ENCODE data around the gene LMO7.
A peak's percentile ranks its signal among the peaks of the same experiment; 100 is the strongest.
"Not testable (repeated sequence)": the region's sequence is repeated elsewhere in the genome, so short reads cannot be mapped to it uniquely, and the experiment has no call there.

Gene LMO7

DNA sequence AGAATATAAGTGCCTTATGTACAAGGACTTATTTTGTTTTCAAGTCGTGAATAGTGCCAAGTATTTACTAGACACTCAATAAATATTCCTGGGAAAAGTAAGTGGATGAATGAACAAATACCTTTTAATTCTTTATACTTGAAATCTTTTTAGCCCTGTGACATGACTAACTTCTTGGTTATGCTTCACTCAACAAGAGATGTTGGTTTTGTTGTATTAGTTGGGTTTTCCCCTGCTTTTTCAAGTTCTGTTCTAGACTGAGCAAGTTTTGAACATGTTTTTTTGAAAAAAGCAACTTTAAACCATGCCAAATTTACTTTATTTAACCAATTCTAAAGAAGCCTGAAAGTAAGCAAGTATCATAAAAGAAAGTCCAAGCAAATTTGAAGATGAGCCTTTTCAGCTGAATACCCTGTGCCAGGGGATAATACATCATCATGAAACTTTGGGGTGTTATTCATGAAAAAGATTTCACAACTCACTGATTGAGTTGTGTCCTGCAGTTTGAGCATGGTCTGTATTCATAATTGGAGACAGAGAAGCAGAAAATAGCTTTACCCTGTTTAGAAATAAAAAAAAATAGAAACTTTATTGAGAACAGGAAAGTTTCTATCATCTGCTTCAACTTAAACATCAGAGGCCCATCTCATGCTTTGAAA lies 11.1 kb downstream of the LMO7 start:
- no peak for DNase-seq (ENCODE audit: low spot score)

DNA sequence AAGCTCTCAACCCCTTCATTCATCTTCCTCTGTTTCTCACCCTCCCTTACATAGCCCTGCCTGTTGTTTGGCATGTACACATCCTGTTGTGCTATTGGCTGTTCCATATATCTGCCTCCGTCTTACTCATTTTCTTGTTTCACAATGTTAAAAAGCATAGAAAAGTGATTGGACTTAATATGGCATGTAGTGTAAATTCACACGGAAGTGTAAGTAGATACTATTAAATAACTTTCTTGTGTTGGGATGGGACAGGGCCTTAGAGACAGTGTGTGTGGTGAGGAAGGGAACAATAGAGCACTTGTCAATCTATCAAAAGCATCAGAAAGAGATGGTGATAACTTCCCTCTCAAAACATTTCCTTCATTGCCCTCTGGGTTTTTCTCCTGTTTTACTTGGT lies 12.3 kb downstream of the LMO7 start:
- DNase-seq (ENCODE audit: low spot score) = no peak

DNA sequence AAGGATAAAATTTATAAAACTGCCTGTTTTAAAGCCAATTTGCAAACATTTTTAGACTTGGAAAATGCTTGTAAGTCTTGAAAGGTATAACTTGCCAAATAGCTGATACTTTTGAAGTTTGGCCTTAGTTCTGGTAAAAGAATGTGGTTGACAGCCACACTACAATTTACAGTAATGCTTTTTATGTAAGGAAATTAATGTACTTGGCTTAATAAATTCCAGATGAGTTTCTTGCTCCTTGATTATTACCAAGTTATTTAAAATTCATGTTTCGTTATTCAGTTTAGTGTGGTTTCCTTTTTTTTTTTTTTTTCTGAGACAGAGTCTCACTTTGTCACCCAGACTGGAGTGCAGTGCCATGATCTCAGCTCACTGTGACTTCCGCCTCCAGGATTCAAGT lies 14.9 kb downstream of the LMO7 start:
- no peak for DNase-seq (ENCODE audit: low spot score)

DNA sequence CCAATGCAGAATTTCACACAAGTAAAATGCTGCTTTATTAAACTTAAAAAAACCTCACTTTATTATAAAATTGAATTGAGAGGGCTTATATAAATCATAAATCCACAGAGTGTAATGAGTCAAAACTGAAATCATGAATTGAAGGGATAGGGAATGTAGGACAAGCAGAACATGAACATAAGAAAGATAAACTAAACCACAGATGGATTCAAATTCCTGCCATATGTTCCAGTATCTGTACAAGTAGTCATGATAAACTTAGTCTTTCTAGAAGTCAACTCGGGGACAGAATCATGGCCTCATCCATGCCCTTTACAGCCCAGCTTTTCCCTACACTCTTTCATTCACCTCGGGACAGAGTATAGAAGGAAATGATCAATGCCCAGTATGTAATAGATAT lies 16.6 kb downstream of the LMO7 start:
- no peak for DNase-seq (ENCODE audit: low spot score)

DNA sequence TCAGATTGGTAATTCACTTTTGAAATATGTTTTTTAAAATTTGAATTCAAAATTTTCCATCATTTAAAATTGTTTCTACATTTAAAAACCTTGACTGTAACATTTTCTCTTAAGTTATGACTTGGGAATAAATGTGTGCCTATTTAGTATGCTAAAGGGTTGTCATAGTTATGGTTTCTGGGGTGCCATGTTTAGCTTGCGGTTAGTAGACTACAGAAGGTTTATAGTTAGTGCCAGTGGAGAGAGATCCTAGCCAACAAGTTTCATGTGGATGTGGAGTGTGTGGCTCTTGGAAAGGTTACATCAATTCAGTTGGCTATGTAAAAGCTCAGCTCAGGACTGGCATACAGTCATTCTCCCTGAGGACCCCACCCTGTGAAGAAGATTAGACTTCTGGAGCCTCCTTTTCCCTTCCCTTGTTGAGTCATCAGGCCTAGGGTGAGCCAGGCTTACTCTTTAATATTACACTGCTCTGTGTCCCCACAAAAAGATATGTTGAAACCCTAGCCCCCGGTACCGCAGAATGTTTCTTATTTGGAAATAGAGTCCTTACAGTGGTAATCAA lies 20.4 kb downstream of the LMO7 start:
- DNase-seq (ENCODE audit: low spot score) = no peak

DNA sequence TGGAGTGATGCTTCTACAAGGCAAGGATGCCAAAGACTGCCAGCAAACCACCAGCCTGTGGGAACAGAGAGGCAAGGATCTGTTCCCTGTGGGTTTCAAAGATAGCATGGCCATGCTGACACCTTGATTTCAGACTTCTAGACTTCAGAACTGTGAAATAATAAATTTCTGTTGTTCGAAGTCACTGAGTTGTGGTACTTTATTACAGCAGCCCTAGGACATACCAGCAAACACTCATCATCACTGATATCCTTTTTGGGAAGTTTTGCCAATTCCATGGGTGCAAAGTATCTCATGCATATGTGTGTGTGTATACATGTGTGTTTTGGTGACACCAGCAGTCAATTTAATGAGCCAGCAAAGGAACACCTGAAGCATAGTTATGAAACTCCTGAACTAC lies 21.0 kb downstream of the LMO7 start:
- DNase-seq (ENCODE audit: low spot score) = no peak

DNA sequence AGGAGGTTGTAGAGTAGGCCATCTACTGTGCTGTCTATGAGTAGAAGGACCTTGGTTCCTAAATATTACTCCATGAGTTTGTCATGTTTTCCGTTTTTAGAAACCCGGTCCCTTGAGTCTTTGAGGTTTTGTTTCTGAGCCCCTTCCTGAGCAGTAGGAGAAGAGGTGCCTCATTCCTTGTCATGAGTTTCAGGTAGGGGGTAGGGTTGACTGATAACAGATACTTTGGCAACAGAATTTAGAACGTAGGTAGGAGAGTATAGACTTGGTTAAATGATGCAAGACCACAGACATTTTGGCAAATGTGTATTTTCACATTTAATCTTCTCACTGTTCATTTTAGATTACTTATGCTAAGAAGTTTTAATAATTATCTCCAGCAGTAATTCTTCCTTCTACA lies 24.6 kb downstream of the LMO7 start:
- DNase-seq (ENCODE audit: low spot score) = no peak

DNA sequence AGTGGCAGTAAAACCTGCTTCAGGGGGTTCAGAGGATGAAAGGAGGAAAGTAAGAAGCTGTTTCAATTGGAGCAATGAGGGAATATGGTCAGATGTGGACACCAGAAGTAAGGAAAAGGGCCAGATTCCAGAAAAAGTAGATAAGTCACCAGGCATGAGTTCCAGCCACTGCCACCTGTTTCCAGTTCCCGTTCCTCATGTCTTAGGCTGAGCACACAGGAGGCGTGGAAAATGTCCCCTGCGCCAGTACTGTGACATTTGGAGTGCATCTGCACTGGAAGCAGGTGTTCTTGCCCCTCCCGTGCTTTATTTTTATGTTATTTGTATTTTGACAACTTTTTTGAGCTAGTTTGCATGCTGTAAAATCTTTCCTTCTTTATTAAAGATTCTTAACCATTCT lies 25.3 kb downstream of the LMO7 start:
- no peak for DNase-seq (ENCODE audit: low spot score)

DNA sequence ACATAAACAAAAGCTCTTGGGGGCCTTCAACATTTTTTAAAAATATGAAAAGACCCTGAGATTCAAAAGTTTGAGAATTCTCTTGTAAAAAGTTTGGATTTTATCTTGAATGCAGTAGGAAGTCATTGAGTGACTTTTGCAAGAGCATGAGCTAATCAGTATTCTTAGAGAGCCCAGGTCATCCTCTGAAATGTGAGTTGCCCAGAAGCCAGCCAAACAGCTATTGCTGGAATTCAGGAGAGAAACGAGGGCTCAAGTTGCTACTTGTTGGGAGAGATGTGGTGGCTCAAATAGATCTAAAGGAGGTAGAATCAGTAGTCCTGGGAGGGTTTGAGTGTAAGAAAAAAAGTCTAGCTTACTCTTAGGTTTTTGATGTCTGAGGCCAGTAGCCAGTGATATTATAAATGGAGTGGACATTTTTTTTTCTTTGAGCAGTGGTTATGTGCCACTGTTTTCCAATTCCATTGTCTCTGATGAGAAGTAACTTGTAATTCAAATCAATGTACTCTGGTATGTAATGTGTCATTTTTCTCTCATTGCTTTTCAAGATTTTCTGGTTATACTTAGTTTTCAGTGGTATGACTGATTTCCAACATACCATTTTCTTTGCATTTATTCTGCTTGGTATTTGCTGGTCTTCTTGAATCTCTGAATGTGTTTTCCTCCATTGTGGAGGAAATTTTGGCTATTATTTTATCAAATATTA lies 30.7 kb downstream of the LMO7 start:
- DNase-seq (ENCODE audit: low spot score) = no peak

DNA sequence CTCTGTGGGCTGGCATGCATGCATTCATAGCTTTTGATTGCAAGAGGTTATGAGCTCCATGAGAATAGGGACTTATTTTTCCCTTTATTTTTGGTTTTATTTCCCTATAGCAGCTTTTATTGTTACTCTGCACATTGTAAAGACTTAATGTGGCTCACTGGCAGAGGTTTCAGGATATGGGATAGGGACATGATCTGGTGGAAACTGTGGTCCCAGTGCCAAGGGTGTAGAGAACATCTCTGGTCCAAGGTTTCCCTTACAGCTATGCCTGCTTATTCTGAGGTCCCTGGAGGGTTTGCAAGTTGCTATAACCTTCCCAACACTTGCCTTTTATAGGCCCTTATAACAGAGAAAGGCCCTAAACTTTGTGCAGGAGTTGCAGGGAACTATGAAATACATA lies 33.6 kb downstream of the LMO7 start:
- no peak for DNase-seq (ENCODE audit: low spot score)

DNA sequence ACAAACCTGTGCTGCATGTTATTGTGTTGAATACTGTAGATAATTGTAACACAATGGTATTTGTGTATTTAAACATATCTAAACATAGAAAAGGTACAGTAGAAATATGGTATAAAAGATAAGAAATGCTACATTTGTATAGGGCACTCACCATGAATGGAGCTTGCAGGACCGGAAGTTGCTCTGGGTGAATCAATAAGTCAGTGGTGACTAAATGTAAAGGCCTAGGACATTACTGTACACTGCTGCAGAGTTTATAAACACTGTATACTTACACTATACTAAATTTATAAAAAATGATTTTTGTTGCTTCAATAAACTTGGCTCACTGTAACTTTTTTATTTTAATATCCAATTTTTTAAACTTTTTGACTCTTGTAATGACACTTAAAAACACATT lies 34.4 kb downstream of the LMO7 start:
- no peak for DNase-seq (ENCODE audit: low spot score)

DNA sequence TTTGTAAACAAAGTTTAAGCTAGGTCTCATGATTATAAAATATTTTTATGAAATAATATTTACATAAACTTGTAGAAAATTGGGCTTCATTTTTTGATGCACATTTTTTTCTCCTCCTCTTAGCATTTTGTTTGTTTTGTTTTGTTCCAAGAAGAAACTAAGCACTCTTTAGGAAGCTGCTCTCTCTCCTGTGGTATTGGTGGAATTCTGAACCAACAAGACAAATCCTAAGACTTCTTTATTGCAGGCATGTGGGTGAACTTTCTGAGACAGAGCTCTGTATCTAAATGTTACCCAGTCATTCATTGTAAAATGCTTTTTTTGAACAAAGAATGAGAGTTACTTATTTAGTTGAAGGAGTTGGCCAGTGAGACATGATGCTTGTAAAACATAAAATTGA lies 39.3 kb downstream of the LMO7 start:
- no peak for DNase-seq (ENCODE audit: low spot score)

DNA sequence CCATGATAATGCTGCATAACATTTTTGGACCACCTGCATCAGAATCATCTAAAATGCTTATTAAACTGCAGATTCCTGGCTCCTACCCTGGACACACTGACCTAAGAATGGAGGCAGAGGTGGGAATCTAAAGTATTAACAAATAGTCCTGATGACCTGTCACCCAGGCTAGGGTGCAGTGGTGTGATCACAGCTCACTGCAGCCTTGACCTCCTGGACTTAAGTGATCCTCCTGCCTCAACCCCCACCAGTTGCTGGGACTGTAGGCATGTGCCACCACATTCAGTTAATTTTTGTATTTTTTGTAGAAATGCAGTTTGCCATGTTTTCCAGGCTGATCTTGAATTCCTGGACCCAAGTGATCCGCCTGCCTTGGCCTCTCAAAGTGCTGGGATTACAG lies 43.3 kb downstream of the LMO7 start:
- no peak for DNase-seq (ENCODE audit: low spot score)

DNA sequence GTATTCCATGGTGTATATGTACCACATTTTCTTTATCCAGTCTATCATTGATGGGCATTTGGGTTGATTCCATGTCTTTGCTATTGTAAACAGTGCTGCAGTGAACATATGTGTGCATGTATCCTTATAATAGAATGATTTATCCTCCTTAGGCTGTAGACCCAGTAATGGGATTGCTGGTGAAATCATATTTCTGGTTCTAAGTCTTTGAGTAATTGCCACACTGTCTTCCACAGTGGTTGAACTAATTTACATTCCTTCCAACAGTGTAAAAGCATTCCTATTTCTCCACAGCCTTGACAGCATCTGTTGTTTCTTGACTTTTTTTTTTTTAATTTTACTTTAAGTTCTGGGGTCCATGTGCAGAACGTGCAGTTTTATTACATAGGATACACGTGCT lies 44.1 kb downstream of the LMO7 start:
- DNase-seq (ENCODE audit: low spot score) = not testable (repeated sequence)

DNA sequence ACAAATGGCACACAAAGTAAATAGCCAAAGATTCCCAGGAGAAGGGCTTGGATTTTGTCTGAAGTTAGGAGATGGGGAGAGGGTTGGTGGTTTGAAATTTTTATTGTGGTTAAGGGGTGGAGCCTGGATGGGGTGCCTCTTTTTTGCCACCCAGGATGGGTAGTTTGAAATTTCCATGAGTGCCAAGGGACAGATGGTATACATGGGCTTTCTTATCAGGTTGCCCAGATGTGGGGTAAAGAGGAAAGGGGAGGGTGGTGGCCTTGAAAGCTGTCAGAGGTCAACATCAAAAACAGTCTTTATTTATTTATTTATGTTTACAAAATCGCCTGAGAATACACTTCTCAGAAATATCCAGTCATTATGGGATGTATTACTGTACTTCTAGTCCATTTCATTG lies 46.2 kb downstream of the LMO7 start:
- DNase-seq (ENCODE audit: low spot score) = no peak

DNA sequence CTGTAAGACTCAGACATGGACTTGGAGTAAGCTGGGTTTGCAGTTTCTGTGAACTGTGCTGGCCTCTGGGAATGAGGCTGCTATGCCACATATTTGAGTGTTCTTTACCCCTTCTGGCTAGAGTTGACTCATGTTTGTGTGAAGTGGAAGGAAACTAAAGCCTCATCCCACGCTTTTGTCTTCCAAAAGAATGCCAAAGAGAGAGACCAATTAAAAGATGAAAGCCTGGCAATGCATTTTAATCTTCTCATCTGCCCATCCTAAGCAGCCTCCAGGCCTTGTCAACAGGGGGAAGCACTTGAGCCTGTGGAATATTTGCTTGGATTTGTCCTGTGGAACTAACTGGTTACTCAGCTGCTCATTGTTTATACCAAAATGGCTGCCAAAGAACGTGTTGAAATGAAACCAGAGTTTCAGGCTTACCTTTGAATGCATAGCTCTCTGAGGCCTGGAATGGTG lies 49.1 kb downstream of the LMO7 start:
- DNase-seq (ENCODE audit: low spot score) = no peak

DNA sequence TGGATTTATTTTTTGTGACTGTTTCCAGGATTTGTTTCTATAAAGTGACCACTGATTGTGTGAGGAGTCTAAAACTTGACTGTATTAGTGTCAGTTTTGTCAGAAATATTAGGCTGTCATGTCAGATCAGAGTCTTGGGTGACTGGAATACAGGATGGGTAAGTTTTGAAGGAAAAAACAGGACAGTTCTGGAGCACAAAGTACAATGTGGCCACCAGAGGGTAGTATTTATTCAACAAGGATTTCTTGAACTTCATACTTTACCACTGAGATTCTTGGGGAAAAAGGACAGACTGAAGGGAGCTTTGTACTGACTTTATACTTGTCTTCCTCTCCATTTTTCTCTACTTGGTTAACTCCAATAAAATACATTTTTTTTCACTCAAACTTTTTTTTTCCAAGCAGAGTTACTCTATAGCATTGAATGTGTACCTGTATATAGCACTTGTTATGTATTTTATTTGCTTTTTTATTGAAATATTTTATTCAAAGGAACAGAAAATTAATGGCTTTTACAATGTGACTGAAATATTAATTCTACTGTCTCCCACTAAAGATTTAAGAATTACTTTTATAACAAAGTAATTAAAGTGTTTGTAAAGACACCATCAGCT lies 51.1 kb downstream of the LMO7 start:
- DNase-seq (ENCODE audit: low spot score) = peak; percentile 34

DNA sequence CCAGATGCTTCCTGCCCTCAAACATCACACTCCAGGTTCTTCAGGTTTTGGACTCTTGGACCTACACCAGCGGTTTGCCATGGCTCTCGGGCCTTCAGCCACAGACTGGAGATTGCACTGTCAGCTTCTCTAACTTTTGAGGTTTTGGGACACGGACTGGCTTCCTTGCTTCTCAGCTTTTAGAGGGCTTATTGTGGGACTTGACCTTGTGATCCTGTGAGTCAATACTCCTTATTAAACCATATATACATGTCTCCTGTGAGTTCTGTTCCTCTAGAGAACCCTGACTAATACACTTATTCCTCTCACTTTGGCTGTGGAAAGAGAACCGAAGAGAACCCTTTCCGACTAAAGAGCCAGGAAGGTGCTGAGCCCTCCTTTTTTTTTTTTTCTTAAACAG lies 53.6 kb downstream of the LMO7 start:
- no peak for DNase-seq (ENCODE audit: low spot score)

DNA sequence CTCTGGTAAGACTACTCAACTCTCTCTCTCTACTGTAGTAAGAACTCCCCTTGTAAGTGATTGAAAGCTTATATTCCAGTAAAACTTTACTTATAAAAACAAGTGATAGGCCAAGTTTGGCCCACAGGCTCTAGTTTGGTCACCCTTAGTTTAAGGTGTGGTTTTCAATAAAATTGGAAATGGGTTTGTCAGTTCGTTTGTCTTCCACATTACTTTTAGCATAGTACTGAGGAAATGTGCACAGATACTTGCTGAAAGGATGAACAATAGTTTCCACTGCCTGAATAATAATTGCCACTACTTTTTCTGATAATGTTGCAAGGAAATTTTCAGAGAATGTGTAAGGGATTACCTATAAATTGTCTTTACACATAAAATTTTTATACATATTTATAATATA lies 54.5 kb downstream of the LMO7 start:
- DNase-seq (ENCODE audit: low spot score) = no peak

DNA sequence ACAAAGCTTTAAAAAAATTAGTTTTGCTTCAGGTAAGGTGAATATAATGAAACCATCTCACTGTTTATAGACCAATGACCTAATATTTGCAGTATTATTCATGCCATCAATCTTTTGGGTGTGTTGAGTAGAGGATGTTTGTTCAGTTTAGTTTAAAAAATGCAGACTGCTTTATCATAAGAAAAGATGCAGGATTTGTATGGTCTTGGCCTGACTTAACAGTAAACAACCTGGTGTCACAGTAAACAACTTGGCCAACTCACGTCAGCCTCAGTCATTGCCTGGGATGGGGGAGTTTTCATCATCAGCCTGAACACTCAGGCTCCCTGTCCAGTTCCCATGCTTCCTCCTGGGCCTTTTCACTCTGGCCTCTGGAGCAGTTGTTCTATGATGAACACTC lies 55.1 kb downstream of the LMO7 start:
- no peak for DNase-seq (ENCODE audit: low spot score)

DNA sequence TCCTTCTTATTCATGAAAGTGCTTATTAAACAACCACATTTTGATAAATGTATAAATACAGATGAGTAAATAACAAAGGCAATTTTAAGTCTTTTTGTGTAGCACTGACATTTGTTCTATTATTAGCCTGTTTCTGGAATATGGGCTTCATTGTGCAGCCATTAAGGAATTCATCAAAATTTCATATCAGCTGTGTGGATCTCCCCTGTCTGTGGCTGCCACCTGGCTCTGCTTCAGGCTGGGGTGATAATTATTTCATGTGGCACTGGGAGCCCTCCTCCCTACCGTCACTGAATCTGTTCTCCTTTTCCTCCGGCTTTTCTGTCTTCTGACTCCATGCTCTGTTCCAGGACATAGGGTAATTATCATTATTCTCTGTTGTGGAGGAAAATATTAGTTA lies 57.1 kb downstream of the LMO7 start:
- DNase-seq (ENCODE audit: low spot score) = no peak

DNA sequence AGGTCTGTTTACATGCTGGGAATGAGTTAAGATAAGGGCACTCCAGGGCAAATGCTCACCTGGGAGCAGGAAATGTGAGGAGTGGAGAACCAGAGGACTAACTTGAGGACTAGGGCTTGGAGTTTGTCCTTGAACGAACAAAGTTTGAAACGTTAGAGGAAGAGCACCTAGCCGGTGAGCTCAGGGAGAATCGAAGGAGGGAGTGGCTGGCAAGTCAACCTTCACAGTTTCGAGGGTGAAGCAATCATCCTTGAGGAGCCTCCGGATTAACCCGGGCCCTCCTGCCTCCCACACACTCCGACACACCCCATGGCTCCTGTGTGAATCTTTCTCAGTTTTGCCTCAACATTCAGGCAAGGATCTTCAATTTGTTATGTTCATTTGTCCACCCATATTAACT lies 58.6 kb downstream of the LMO7 start:
- DNase-seq (ENCODE audit: low spot score) = no peak

DNA sequence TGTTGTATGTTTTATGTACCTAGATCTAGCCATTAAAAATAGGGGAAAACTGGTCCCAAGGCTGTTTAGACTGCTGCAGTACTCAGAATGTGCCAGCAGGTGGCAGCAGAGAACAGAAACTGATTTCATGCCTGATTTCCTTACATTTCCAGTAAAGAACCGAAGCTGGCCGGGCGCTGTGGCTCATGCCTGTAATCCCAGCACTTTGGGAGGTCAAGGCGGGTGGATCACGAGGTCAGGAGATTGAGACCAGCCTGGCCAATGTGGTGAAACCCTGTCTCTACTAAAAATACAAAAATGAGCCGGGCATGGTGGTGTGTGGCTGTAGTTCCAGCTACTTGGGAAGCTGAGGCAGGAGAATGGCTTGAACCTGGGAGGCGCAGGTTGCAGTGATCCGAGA lies 59.8 kb downstream of the LMO7 start:
- peak; percentile 72 for DNase-seq (ENCODE audit: low spot score)
